H9 (cell line): ENCODE measurements around the gene DNAJC11. TPM values are rescaled to one million over a fixed set of nuclear protein-coding genes. Genes with fewer than 3 reads are reported as not detected.
A peak's percentile ranks its signal among the peaks of the same experiment; 100 is the strongest.
"Not testable (repeated sequence)": the region's sequence is repeated elsewhere in the genome, so short reads cannot be mapped to it uniquely, and the experiment has no call there.

ENCODE experiments used
- DNase-seq: peaks from one replicate; pipeline ENCODE4 v3.0.0-alpha.2; 2017
- H2AFZ ChIP-seq: one replicate; pipeline ENCODE4 v1.6.1; 2013; ENCODE audit warnings: mild to moderate bottlenecking, low read length, control low read depth, moderate library complexity
- H2AK5ac ChIP-seq: 2 replicates; pipeline ENCODE4 v1.6.1; 2013; ENCODE audit warnings: low read length, control low read depth, mixed read lengths; ENCODE audit not compliant: insufficient read length
- H2BK120ac ChIP-seq: one replicate; pipeline ENCODE4 v1.6.1; 2013; ENCODE audit warnings: low read depth, mild to moderate bottlenecking, low read length, control low read depth, inconsistent platforms; ENCODE audit not compliant: poor library complexity, severe bottlenecking
- H2BK12ac ChIP-seq: 2 replicates; pipeline ENCODE4 v1.6.1; 2013; ENCODE audit warnings: low read length, control low read depth, mixed read lengths, low read depth; ENCODE audit not compliant: insufficient read length
- H2BK15ac ChIP-seq: 2 replicates; pipeline ENCODE4 v1.6.1; 2013; ENCODE audit warnings: low read depth, low read length, control low read depth
- H2BK20ac ChIP-seq: one replicate; pipeline ENCODE4 v1.6.1; 2013; ENCODE audit warnings: low read depth, mild to moderate bottlenecking, low read length, control low read depth, inconsistent platforms; ENCODE audit not compliant: poor library complexity, severe bottlenecking
- H2BK5ac ChIP-seq: 2 replicates; pipeline ENCODE4 v1.6.1; 2013; ENCODE audit warnings: low read length, control low read depth, mixed read lengths; ENCODE audit not compliant: insufficient read length
- H3K14ac ChIP-seq: 2 replicates; pipeline ENCODE4 v1.6.1; 2013; ENCODE audit warnings: low read length, control low read depth; ENCODE audit not compliant: insufficient read depth
- H3K18ac ChIP-seq: 2 replicates; pipeline ENCODE4 v1.6.1; 2013; ENCODE audit warnings: low read depth, mild to moderate bottlenecking, mixed read lengths, low read length, control low read depth; ENCODE audit not compliant: insufficient read length
- H3K23ac ChIP-seq: 2 replicates; pipeline ENCODE4 v1.6.1; 2013; ENCODE audit warnings: low read length, control low read depth, mixed read lengths, low read depth; ENCODE audit not compliant: insufficient read length
- H3K23me2 ChIP-seq: 2 replicates; pipeline ENCODE4 v1.6.1; 2013; ENCODE audit warnings: low read depth, mild to moderate bottlenecking, mixed read lengths, low read length, control low read depth; ENCODE audit not compliant: insufficient read length, poor library complexity, severe bottlenecking
- H3K27ac ChIP-seq: 2 replicates; pipeline ENCODE4 v1.5.1; 2013; ENCODE audit warnings: low read length, control low read depth, mixed read lengths, low read depth; ENCODE audit not compliant: insufficient read length
- H3K27me3 ChIP-seq: 2 replicates; pipeline ENCODE4 v1.6.1; 2013; ENCODE audit warnings: low read length, control low read depth, inconsistent platforms; ENCODE audit not compliant: insufficient read depth
- H3K4ac ChIP-seq: 2 replicates; pipeline ENCODE4 v1.6.1; 2013; ENCODE audit warnings: low read depth, mild to moderate bottlenecking, control low read depth, inconsistent platforms, low read length, moderate library complexity
- H3K4me1 ChIP-seq: 2 replicates; pipeline ENCODE4 v1.6.1; 2013; ENCODE audit warnings: low read length, control low read depth, inconsistent platforms; ENCODE audit not compliant: insufficient read depth
- H3K4me2 ChIP-seq: 2 replicates; pipeline ENCODE4 v1.6.1; 2013; ENCODE audit warnings: low read length, control low read depth, mixed read lengths; ENCODE audit not compliant: insufficient read length, insufficient read depth
- H3K56ac ChIP-seq: 2 replicates; pipeline ENCODE4 v1.6.1; 2013; ENCODE audit warnings: low read depth, mild to moderate bottlenecking, mixed read lengths, low read length, control low read depth; ENCODE audit not compliant: insufficient read length
- H3K79me1 ChIP-seq: 2 replicates; pipeline ENCODE4 v1.6.1; 2013; ENCODE audit warnings: low read depth, mild to moderate bottlenecking, moderate library complexity, low read length, control low read depth, inconsistent platforms; ENCODE audit not compliant: insufficient read depth, poor library complexity, severe bottlenecking
- H3K79me2 ChIP-seq: 2 replicates; pipeline ENCODE4 v1.6.1; 2013; ENCODE audit warnings: low read length, control low read depth, inconsistent platforms; ENCODE audit not compliant: insufficient read depth
- H3K9ac ChIP-seq: 2 replicates; pipeline ENCODE4 v1.6.1; 2013; ENCODE audit warnings: low read length, control low read depth, mixed read lengths; ENCODE audit not compliant: insufficient read length; ENCODE audit errors: extremely low read depth
- H3K9me3 ChIP-seq: one replicate; pipeline ENCODE4 v1.6.1; 2013; ENCODE audit warnings: low read depth, low read length, inconsistent platforms; ENCODE audit not compliant: control insufficient read depth
- H3T11ph ChIP-seq: one replicate; pipeline ENCODE4 v1.6.1; 2013; ENCODE audit warnings: mild to moderate bottlenecking, low read length, control low read depth, inconsistent platforms
- H4K20me1 ChIP-seq: one replicate; pipeline ENCODE4 v1.6.1; 2013; ENCODE audit not compliant: control insufficient read depth, insufficient read length, insufficient read depth
- H4K5ac ChIP-seq: 2 replicates; pipeline ENCODE4 v1.6.1; 2013; ENCODE audit warnings: low read depth, mild to moderate bottlenecking, mixed read lengths, low read length, control low read depth; ENCODE audit not compliant: insufficient read length
- H4K8ac ChIP-seq: replicated peaks from 2 replicates; pipeline ENCODE4 v1.6.1; 2013; ENCODE audit warnings: low read length, control low read depth, mixed read lengths, low read depth; ENCODE audit not compliant: insufficient read length
- H4K91ac ChIP-seq: 2 replicates; pipeline ENCODE4 v1.6.1; 2013; ENCODE audit warnings: low read depth, mild to moderate bottlenecking, moderate library complexity, mixed read lengths, low read length, control low read depth; ENCODE audit not compliant: insufficient read length
- H3K27ac Mint-ChIP-seq, 3 experiments: 2 replicates in 2 of 3; 3 replicates in 1 of 3; pipeline ENCODE4 v1.8.0; 2020 to 2021; ENCODE audit warnings: mixed read lengths in 3 of 3, mild to moderate bottlenecking in 1 of 3, moderate library complexity in 1 of 3
- H3K27me3 Mint-ChIP-seq: 2 replicates; pipeline ENCODE4 v1.8.0; 2021; ENCODE audit warnings: low read depth, mild to moderate bottlenecking, moderate library complexity, mixed read lengths
- H3K36me3 Mint-ChIP-seq, 3 experiments: 2 replicates in 2 of 3; 3 replicates in 1 of 3; pipeline ENCODE4 v1.8.0; 2020 to 2021; ENCODE audit warnings: low read depth in 3 of 3, mixed read lengths in 3 of 3; ENCODE audit not compliant: insufficient read depth in 1 of 3
- H3K4me1 Mint-ChIP-seq, 2 experiments: 2 replicates each; pipeline ENCODE4 v1.8.0; 2020; ENCODE audit warnings: mixed read lengths in 2 of 2
- H3K4me3 Mint-ChIP-seq, 2 experiments: 2 replicates in 1 of 2; 3 replicates in 1 of 2; pipeline ENCODE4 v1.8.0; 2020 to 2021; ENCODE audit warnings: mild to moderate bottlenecking in 2 of 2, mixed read lengths in 2 of 2, moderate library complexity in 1 of 2
- H3K9me3 Mint-ChIP-seq, 2 experiments: 2 replicates in 1 of 2; 3 replicates in 1 of 2; pipeline ENCODE4 v1.8.0; 2020; ENCODE audit warnings: mild to moderate bottlenecking in 2 of 2, mixed read lengths in 2 of 2, moderate library complexity in 1 of 2
- CTCF ChIP-seq: fragments of 200-600 bp; sonication (generic); conservative IDR thresholded peaks from 3 replicates; pipeline ENCODE4 v1.8.0; 2021; ENCODE audit warnings: antibody characterized with exemption, mild to moderate bottlenecking
- WGBS: extraction: QIAGEN DNeasy Blood & Tissue Kit; methylation state at CpG from one replicate; pipeline ENCODE4 v1.1.7; 2013; ENCODE audit warnings: missing lambda C conversion rate, low lambda C conversion rate, mixed read lengths; ENCODE audit not compliant: insufficient read length; ENCODE audit errors: extremely low coverage; 5-methylcytosine and 5-hydroxymethylcytosine counted together
- total RNA-seq: library from RNA; stranded (reverse); gene quantifications from 2 replicates; pipeline ENCODE4 v1.2.1, GENCODE V29; 2021

DNAJC11 gene
- total RNA-seq, 1 experiment from 2014 or later, result 88.5 TPM

GRCh38 chr1:6743189-6744101 lies 41.8 kb upstream of the DNAJC11 start:
- TF ChIP-seq CTCF, result no peak
- Histone ChIP-seq H2AK5ac (no peak overlapping the region), H2AFZ (no peak overlapping the region), H3K4me2 (no peak overlapping the region), H3K9me3 (no peaks in the 10 kb centered on the region), H3K23ac (no peak overlapping the region), H2BK5ac (no peak overlapping the region), H3K27ac (no peak overlapping the region), H3K23me2 (peaks cover 3% of the 10 kb centered on the region), H3K79me1 (no peaks in the 10 kb centered on the region), H4K5ac (no peak overlapping the region), H2BK12ac (no peak overlapping the region), H3K79me2 (no peaks in the 10 kb centered on the region), H3K27me3 (no peaks in the 10 kb centered on the region), H3K9ac (no peak overlapping the region), H4K91ac (no peak overlapping the region), H3K56ac (no peak overlapping the region), H4K20me1 (no peaks in the 10 kb centered on the region), H3K4me1 (no peaks in the 10 kb centered on the region), H2BK15ac (no peak overlapping the region), H3K4ac (no peak overlapping the region), H2BK20ac (no peak overlapping the region), H3K18ac (no peak overlapping the region), H4K8ac (no peak overlapping the region), H2BK120ac (no peak overlapping the region), H3T11ph (no peak overlapping the region), H3K14ac (no peak overlapping the region)
- no peak overlapping the region; a peak in 2 of 7 replicates for H3K27ac Mint-ChIP-seq
- no CpG with 5 or more reads among the region's 20 CpGs for whole genome bisulfite sequencing
- peaks cover 4 to 5% of the 10 kb centered on the region in 2 experiments; a peak in 2 of 5 replicates for H3K9me3 Mint-ChIP-seq
- H3K27me3 Mint-ChIP-seq, result no peaks in the 10 kb centered on the region; the same call in 1 of the 2 replicates
- no peaks in the 10 kb centered on the region; a peak in 1 of 7 replicates for H3K36me3 Mint-ChIP-seq
- peaks cover 7 to 14% of the 10 kb centered on the region in 2 experiments for H3K4me1 Mint-ChIP-seq
- H3K4me3 Mint-ChIP-seq, result peak overlapping the region in 1 of 2 experiments; percentile 9; a peak in 1 of 5 replicates
- peak; percentile 54 for DNase-seq

- not testable (repeated sequence) for H3K23ac ChIP-seq, H3K4ac ChIP-seq, H3K9ac ChIP-seq, H2BK5ac ChIP-seq, H3K14ac ChIP-seq, H4K20me1 ChIP-seq, H3K27me3 ChIP-seq, H3T11ph ChIP-seq, H2BK15ac ChIP-seq, H3K27ac Mint-ChIP-seq, H2AK5ac ChIP-seq, H3K27ac ChIP-seq, H3K27me3 Mint-ChIP-seq, H3K4me1 ChIP-seq, H4K91ac ChIP-seq, H3K36me3 Mint-ChIP-seq, H3K23me2 ChIP-seq, H2BK120ac ChIP-seq, H2AFZ ChIP-seq, H4K5ac ChIP-seq, H3K9me3 Mint-ChIP-seq, H3K56ac ChIP-seq, H3K4me2 ChIP-seq, H2BK12ac ChIP-seq, H3K4me3 Mint-ChIP-seq, H3K9me3 ChIP-seq, H3K79me2 ChIP-seq, DNase-seq, H3K18ac ChIP-seq, H3K79me1 ChIP-seq, H4K8ac ChIP-seq, H2BK20ac ChIP-seq
- peaks cover 7 to 14% of the 10 kb centered on the region in 2 experiments for H3K4me1 Mint-ChIP-seq
- WGBS, result no CpG with 5 or more reads among the region's 7 CpGs
Measured at GRCh38 chr1:6742676-6743188, 41.1 kb upstream of the DNAJC11 start.
